CD14-positive monocyte (primary cell): Measurements from ENCODE around the gene IQGAP2. TPM values are rescaled to one million over a fixed set of nuclear protein-coding genes. Genes with fewer than 3 reads are reported as not detected.

ENCODE experiments used
- DNase-seq, 3 donors: peaks; one replicate each; pipeline ENCODE4 v3.0.0-alpha.2; 2011 to 2022
- H2AFZ ChIP-seq: 2 replicates; pipeline ENCODE4 v1.6.0; 2012; ENCODE audit warnings: mild to moderate bottlenecking, low read depth, low read length, inconsistent platforms; ENCODE audit not compliant: insufficient read depth, poor library complexity, severe bottlenecking
- H3K27ac ChIP-seq, 2 donors: 1 replicate in 1 of 2; 2 replicates in 1 of 2; pipeline ENCODE4 v1.5.1; 2012 to 2013; ENCODE audit warnings: low read length in 2 of 2, control low read depth in 1 of 2, inconsistent platforms in 1 of 2, low read depth in 1 of 2, mild to moderate bottlenecking in 1 of 2
- H3K27me3 ChIP-seq, 2 donors: one replicate each; pipeline versions ENCODE4 v1.6.0 to v1.6.1; 2011 to 2013; ENCODE audit warnings: low read length in 2 of 2; ENCODE audit not compliant: control insufficient read depth in 2 of 2, insufficient read depth in 2 of 2
- H3K36me3 ChIP-seq, 2 donors: replicated peaks in 1 of 2; 1 replicate in 1 of 2; 2 replicates in 1 of 2; pipeline versions ENCODE4 v1.5.1 to v1.6.1; 2012 to 2013; ENCODE audit warnings: low read length in 2 of 2, control low read depth in 1 of 2, inconsistent platforms in 1 of 2, mild to moderate bottlenecking in 1 of 2; ENCODE audit not compliant: insufficient read depth in 2 of 2, control insufficient read depth in 1 of 2
- H3K4me1 ChIP-seq, 2 donors: 1 replicate in 1 of 2; 2 replicates in 1 of 2; pipeline versions ENCODE4 v1.5.1 to v1.6.1; 2012 to 2013; ENCODE audit warnings: low read length in 2 of 2, control low read depth in 1 of 2, inconsistent platforms in 1 of 2, mild to moderate bottlenecking in 1 of 2, moderate library complexity in 1 of 2; ENCODE audit not compliant: insufficient read depth in 2 of 2, control insufficient read depth in 1 of 2
- H3K4me2 ChIP-seq: replicated peaks from 2 replicates; pipeline ENCODE3; 2012; ENCODE audit warnings: low read length, moderate library complexity, mild to moderate bottlenecking; ENCODE audit not compliant: poor library complexity, severe bottlenecking; ENCODE audit errors: extremely low read depth
- H3K4me3 ChIP-seq, 3 experiments: fragments of 200-600 bp in 1 of 3; sonication (generic) in 1 of 3; replicated peaks in 1 of 3; 1 replicate in 2 of 3; 2 replicates in 1 of 3; pipeline ENCODE4 v1.5.1; 2011 to 2013; ENCODE audit warnings: low read length in 3 of 3, mild to moderate bottlenecking in 3 of 3, control low read depth in 2 of 3, low read depth in 2 of 3, inconsistent platforms in 1 of 3, moderate library complexity in 1 of 3
- H3K79me2 ChIP-seq: 2 replicates; pipeline ENCODE4 v1.6.0; 2012; ENCODE audit warnings: mild to moderate bottlenecking, control low read depth, inconsistent platforms, low read length, moderate library complexity; ENCODE audit not compliant: insufficient read depth
- H3K9ac ChIP-seq: 2 replicates; pipeline ENCODE4 v1.6.0; 2017; ENCODE audit warnings: low read length, mild to moderate bottlenecking; ENCODE audit not compliant: insufficient read depth, poor library complexity, severe bottlenecking
- H3K9me3 ChIP-seq, 2 donors: replicated peaks in 1 of 2; 1 replicate in 1 of 2; 2 replicates in 1 of 2; pipeline versions ENCODE4 v1.5.1 to v1.6.1; 2012 to 2013; ENCODE audit warnings: low read length in 2 of 2, control low read depth in 1 of 2; ENCODE audit not compliant: control insufficient read depth in 1 of 2, insufficient read depth in 1 of 2
- H4K20me1 ChIP-seq: 2 replicates; pipeline ENCODE4 v1.6.0; 2012; ENCODE audit warnings: mild to moderate bottlenecking, low read length, control low read depth, moderate library complexity; ENCODE audit not compliant: insufficient read depth
- H3K27ac Mint-ChIP-seq, 7 donors: one replicate each; pipeline ENCODE4 v1.8.0; 2020; ENCODE audit warnings: mild to moderate bottlenecking in 7 of 7, mixed read lengths in 7 of 7, moderate library complexity in 6 of 7, inconsistent platforms in 2 of 7
- H3K27me3 Mint-ChIP-seq, 3 donors: one replicate each; pipeline ENCODE4 v1.8.0; 2021 to 2022; ENCODE audit warnings: low read depth in 3 of 3, mild to moderate bottlenecking in 3 of 3, mixed read lengths in 3 of 3, moderate library complexity in 3 of 3, inconsistent platforms in 1 of 3
- H3K36me3 Mint-ChIP-seq, 2 donors: one replicate each; pipeline ENCODE4 v1.8.0; 2020; ENCODE audit warnings: mixed read lengths in 2 of 2, inconsistent platforms in 1 of 2, mild to moderate bottlenecking in 1 of 2
- H3K4me1 Mint-ChIP-seq: one replicate; pipeline ENCODE4 v1.8.0; 2020; ENCODE audit warnings: mild to moderate bottlenecking, mixed read lengths
- H3K4me3 Mint-ChIP-seq, 2 donors: one replicate each; pipeline ENCODE4 v1.8.0; 2020; ENCODE audit warnings: mild to moderate bottlenecking in 2 of 2, mixed read lengths in 2 of 2, moderate library complexity in 1 of 2
- H3K9me3 Mint-ChIP-seq, 7 donors: one replicate each; pipeline ENCODE4 v1.8.0; 2020 to 2022; ENCODE audit warnings: mixed read lengths in 7 of 7, mild to moderate bottlenecking in 6 of 7, moderate library complexity in 6 of 7, inconsistent platforms in 2 of 7
- WGBS: methylation state at CpG from one replicate; pipeline ENCODE4 v1.1.5; 2013; ENCODE audit warnings: missing lambda C conversion rate; ENCODE audit not compliant: insufficient coverage; 5-methylcytosine and 5-hydroxymethylcytosine counted together
- intact Hi-C, 2 donors: fragments of 100-400 bp; cut with micrococcal nuclease; formaldehyde crosslinking; loops; one replicate each; pipeline versions ENCODE4 v1.15.0 to v1.15.1; 2023
- polyA plus RNA-seq, 3 donors: library from polyadenylated mRNA; depleted of rRNA in 1 of 3; unstranded in 2 of 3; stranded (reverse) in 1 of 3; fragments of 300-500 nt in 2 of 3; fragments of >200 nt in 1 of 3; fragmentation: Illumina TruSeq in 2 of 3; gene quantifications; 1 replicate in 2 of 3; 2 replicates in 1 of 3; pipeline ENCODE4 v1.2.3, GENCODE V29; 2012 to 2021
- TF ChIP-seq, protein P1 (sequence below): fragments of 200-600 bp; IDR thresholded peaks from one replicate; pipeline ENCODE4 v1.8.0; 2022; ENCODE audit warnings: antibody characterized with exemption, mild to moderate bottlenecking

The IQGAP2 gene
- polyA plus RNA-seq, 3 donors = 21.4 to 50.9 (median 35.4) TPM

GRCh38 chr5:76475385-76475784 is 72.3 kb downstream of the IQGAP2 start:
- Histone ChIP-seq H3K27me3 (no peaks in the 10 kb centered on the region), H3K79me2 (peaks cover 100% of the 10 kb centered on the region), H3K9me3 (no peaks in the 10 kb centered on the region), H3K4me2 (no peak overlapping the region), H4K20me1 (peaks cover 96% of the 10 kb centered on the region), H3K9ac (no peak overlapping the region), H3K36me3 (no peaks in the 10 kb centered on the region), H2AFZ (no peak overlapping the region), H3K27ac (peak overlapping the region in 1 of 2 donors; percentile 18), H3K4me3 (no peak overlapping the region), H3K4me1 (peaks cover 11 to 42% of the 10 kb centered on the region in 2 donors)
- H3K27ac Mint-ChIP-seq = peak overlapping the region in 4 of 7 donors; percentile 9 to 70 (median 50)
- no peak overlapping the region for H3K4me3 Mint-ChIP-seq
- H3K4me1 Mint-ChIP-seq = peaks cover 59% of the 10 kb centered on the region
- TF ChIP-seq, protein P1, sequence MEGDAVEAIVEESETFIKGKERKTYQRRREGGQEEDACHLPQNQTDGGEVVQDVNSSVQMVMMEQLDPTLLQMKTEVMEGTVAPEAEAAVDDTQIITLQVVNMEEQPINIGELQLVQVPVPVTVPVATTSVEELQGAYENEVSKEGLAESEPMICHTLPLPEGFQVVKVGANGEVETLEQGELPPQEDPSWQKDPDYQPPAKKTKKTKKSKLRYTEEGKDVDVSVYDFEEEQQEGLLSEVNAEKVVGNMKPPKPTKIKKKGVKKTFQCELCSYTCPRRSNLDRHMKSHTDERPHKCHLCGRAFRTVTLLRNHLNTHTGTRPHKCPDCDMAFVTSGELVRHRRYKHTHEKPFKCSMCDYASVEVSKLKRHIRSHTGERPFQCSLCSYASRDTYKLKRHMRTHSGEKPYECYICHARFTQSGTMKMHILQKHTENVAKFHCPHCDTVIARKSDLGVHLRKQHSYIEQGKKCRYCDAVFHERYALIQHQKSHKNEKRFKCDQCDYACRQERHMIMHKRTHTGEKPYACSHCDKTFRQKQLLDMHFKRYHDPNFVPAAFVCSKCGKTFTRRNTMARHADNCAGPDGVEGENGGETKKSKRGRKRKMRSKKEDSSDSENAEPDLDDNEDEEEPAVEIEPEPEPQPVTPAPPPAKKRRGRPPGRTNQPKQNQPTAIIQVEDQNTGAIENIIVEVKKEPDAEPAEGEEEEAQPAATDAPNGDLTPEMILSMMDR = no peak
- peaks cover 0 to 2% (median 0%) of the 10 kb centered on the region in 7 donors for H3K9me3 Mint-ChIP-seq
- no peak for DNase-seq
- H3K27me3 Mint-ChIP-seq = peaks cover 0 to 2% (median 0%) of the 10 kb centered on the region in 3 donors
- H3K36me3 Mint-ChIP-seq = peaks cover 10 to 19% of the 10 kb centered on the region in 2 donors
- WGBS = 100% methylated on average over 1 of the region's 3 CpGs
- intact Hi-C loops = loop anchor here in 1 of 2 donors (10.0 kb wide), 1 partner anchor 59 kb away; no protein-coding TSS in a partner anchor

GRCh38 chr5:76475936-76476335 is 72.9 kb downstream of the IQGAP2 start:
- TF ChIP-seq, protein P1 = no peak
- H3K4me3 Mint-ChIP-seq = no peak overlapping the region

More at GRCh38 chr5:76475936-76476335, 72.9 kb downstream of the IQGAP2 start:
- intact Hi-C loops = loop anchor here in 1 of 2 donors (10.0 kb wide), 1 partner anchor 59 kb away; no protein-coding TSS in a partner anchor
- no peak for DNase-seq
- Histone ChIP-seq H4K20me1 (peaks cover 96% of the 10 kb centered on the region), H3K9me3 (no peaks in the 10 kb centered on the region), H3K4me2 (no peak overlapping the region), H3K27me3 (no peaks in the 10 kb centered on the region), H3K4me1 (peaks cover 11 to 39% of the 10 kb centered on the region in 2 donors), H2AFZ (no peak overlapping the region), H3K4me3 (no peak overlapping the region), H3K27ac (peak overlapping the region in 1 of 2 donors; percentile 18), H3K9ac (no peak overlapping the region), H3K79me2 (peaks cover 100% of the 10 kb centered on the region), H3K36me3 (no peaks in the 10 kb centered on the region)
- Mint-ChIP-seq H3K9me3 (peaks cover 0 to 2% (median 0%) of the 10 kb centered on the region in 7 donors), H3K36me3 (peaks cover 10 to 21% of the 10 kb centered on the region in 2 donors), H3K27me3 (peaks cover 0 to 2% (median 0%) of the 10 kb centered on the region in 3 donors), H3K4me1 (peaks cover 59% of the 10 kb centered on the region), H3K27ac (peak overlapping the region in 5 of 7 donors; percentile 22 to 71 (median 41))
- WGBS = 75% methylated on average over 1 of the region's 2 CpGs
